Central memory CD4-positive, alpha-beta T cell (primary cell): Measurements from ENCODE around the gene SLC7A7.
"Not testable (repeated sequence)": the region's sequence is repeated elsewhere in the genome, so short reads cannot be mapped to it uniquely, and the experiment has no call there.

ENCODE experiments used
- DNase-seq: peaks from one replicate; pipeline ENCODE4 v3.0.0; 2022

SLC7A7 gene

GRCh38 chr14:22820731-22821130 lies 5.5 kb upstream of the SLC7A7 start:
- no peak for DNase-seq

- no peak for DNase-seq
Observed at GRCh38 chr14:22819151-22819988, 4.1 kb upstream of the SLC7A7 start.

- no peak for DNase-seq
Observed at GRCh38 chr14:22814373-22814772, 862 bp downstream of the SLC7A7 start.

GRCh38 chr14:22813145-22813544 lies 2.1 kb downstream of the SLC7A7 start:
- no peak for DNase-seq

- no peak for DNase-seq
Observed at GRCh38 chr14:22812744-22813143, 2.5 kb downstream of the SLC7A7 start.

GRCh38 chr14:22811722-22812121 lies 3.5 kb downstream of the SLC7A7 start:
- no peak for DNase-seq

- no peak for DNase-seq
Observed at GRCh38 chr14:22808388-22809209, 6.6 kb downstream of the SLC7A7 start.

- DNase-seq, result no peak
Observed at GRCh38 chr14:22807432-22808087, 7.7 kb downstream of the SLC7A7 start.

GRCh38 chr14:22805235-22805634 lies 10.0 kb downstream of the SLC7A7 start:
- DNase-seq, result not testable (repeated sequence)

- DNase-seq, result no peak
Observed at GRCh38 chr14:22803687-22803974, 11.6 kb downstream of the SLC7A7 start.

- no peak for DNase-seq
Observed at GRCh38 chr14:22802860-22803686, 12.2 kb downstream of the SLC7A7 start.

- no peak for DNase-seq
Observed at GRCh38 chr14:22801716-22802115, 13.5 kb downstream of the SLC7A7 start.

GRCh38 chr14:22800346-22800745 lies 14.9 kb downstream of the SLC7A7 start:
- no peak for DNase-seq

- DNase-seq, result no peak
Observed at GRCh38 chr14:22798528-22798927, 16.7 kb downstream of the SLC7A7 start.

GRCh38 chr14:22797017-22797917 lies 18.0 kb downstream of the SLC7A7 start:
- no peak for DNase-seq

- no peak for DNase-seq
Observed at GRCh38 chr14:22796087-22796707, 19.0 kb downstream of the SLC7A7 start.

- DNase-seq, result no peak
Observed at GRCh38 chr14:22794551-22794951, 20.7 kb downstream of the SLC7A7 start.

GRCh38 chr14:22793976-22794375 lies 21.3 kb downstream of the SLC7A7 start:
- DNase-seq, result no peak

- DNase-seq, result not testable (repeated sequence)
Observed at GRCh38 chr14:22793550-22793949, 21.7 kb downstream of the SLC7A7 start.

- DNase-seq, result no peak
Observed at GRCh38 chr14:22792158-22792557, 23.1 kb downstream of the SLC7A7 start.

GRCh38 chr14:22791301-22791700 lies 23.9 kb downstream of the SLC7A7 start:
- DNase-seq, result no peak
